ENCODE data around the gene EPSTI1.

DNA sequence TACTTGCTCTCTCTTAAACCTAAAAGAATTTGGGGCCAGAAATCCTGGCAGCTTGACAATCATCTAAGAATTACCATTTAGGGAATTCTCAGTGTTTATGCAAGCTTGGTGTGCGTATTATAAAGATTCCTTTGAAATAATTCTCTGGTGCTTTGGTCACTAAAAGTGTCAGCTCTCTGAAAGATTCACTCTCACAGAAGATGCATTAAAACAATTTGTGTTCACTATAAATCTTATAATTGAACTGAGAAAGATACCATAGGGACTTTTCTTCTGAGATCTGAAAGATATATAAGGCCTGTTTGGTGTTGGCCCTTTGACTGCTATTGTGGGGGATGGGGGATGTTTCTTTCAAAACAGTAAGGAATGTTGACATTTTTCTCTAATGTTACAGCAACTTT lies 27.3 kb downstream of the EPSTI1 start:
- TF ChIP-seq, protein P1, sequence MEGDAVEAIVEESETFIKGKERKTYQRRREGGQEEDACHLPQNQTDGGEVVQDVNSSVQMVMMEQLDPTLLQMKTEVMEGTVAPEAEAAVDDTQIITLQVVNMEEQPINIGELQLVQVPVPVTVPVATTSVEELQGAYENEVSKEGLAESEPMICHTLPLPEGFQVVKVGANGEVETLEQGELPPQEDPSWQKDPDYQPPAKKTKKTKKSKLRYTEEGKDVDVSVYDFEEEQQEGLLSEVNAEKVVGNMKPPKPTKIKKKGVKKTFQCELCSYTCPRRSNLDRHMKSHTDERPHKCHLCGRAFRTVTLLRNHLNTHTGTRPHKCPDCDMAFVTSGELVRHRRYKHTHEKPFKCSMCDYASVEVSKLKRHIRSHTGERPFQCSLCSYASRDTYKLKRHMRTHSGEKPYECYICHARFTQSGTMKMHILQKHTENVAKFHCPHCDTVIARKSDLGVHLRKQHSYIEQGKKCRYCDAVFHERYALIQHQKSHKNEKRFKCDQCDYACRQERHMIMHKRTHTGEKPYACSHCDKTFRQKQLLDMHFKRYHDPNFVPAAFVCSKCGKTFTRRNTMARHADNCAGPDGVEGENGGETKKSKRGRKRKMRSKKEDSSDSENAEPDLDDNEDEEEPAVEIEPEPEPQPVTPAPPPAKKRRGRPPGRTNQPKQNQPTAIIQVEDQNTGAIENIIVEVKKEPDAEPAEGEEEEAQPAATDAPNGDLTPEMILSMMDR (IDR thresholded peaks at IDR 0.05), result no peak
- no peak for TF ChIP-seq POLR2AphosphoS5 (IDR thresholded peaks at IDR 0.05)
- TF ChIP-seq POLR2A (IDR thresholded peaks at IDR 0.05), result no peak
- no peak for TF ChIP-seq EP300 (IDR thresholded peaks at IDR 0.05; ENCODE audit: low read depth)

Data from transverse colon (tissue), 4 donors.